Measurements from ENCODE around the gene IRAK3. TPM values are rescaled to one million over a fixed set of nuclear protein-coding genes. Genes with fewer than 3 reads are reported as not detected.
"Not testable (repeated sequence)": the region's sequence is repeated elsewhere in the genome, so short reads cannot be mapped to it uniquely, and the experiment has no call there.

The IRAK3 gene
- total RNA-seq, 1 donor from 2014 or later = 13.4 TPM

DNA sequence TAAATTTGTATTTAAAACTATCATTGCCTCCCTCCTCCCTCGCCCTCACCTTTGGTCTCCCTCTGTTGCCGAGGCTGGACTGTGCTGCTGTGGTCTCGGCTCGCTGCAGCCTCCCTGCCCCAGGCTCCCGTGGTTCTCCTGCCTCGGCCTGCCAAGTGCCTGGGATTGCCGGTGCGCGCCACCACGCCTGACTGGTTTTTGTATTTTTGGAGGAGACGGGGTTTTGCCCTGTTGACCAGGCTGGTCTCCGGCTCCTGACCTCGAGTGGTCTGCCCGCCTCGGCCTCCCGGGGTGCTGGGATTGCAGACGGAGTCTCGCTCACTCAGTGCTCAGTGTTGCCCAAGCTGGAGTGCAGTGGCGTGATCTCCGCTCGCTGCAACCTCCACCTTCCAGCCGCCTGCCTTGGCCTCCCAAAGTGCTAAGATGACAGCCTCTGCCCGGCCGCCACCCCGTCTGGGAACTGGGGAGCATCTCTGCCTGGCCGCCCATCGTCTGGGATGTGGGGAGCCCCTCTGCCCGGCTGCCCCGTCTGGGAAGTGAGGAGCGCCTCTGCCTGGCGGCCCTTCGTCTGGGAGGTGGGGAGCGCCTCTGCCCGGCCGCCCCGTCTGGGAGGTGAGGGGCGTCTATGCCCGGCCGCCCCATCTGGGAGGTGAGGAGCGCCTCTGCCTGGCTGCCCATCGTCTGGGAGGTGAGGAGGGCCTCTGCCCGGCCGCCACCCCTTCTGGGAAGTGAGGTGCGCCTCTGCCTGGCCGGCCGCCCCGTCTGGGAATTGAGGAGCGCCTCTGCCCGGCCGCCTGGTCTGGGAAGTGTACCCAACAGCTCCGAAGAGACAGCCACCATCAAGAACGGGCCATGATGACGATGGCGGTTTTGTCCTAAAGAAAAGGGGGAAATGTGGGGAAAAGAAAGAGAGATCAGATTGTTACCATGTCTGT is 14.4 kb upstream of the IRAK3 start:
- DNase-seq = not testable (repeated sequence)

GRCh38 chr12:66176105-66176900 is 12.7 kb upstream of the IRAK3 start:
- DNase-seq = peak; percentile 48

DNA sequence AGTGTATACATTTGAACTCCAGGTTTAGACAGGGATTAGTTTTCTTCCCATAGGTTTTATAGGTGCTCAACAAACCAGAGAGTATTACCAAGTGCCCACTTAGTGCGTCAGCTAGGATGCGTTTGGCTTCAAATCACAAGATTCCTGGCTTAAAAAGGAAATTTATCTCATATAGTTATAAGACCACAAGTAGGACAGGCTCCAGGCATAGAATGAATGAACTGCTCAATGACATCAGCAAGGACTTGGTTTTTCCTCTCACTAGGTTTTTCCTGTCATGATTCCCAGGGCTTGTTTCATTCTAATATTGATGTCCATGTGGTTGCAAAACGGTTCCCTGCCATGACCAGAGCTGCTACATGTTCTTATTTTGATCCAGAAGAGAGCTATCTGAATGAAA is 6.1 kb upstream of the IRAK3 start:
- DNase-seq = no peak

- DNase-seq = not testable (repeated sequence)
These were observed 4.2 kb upstream of the IRAK3 start for GRCh38 chr12:66184822-66185221.

DNA sequence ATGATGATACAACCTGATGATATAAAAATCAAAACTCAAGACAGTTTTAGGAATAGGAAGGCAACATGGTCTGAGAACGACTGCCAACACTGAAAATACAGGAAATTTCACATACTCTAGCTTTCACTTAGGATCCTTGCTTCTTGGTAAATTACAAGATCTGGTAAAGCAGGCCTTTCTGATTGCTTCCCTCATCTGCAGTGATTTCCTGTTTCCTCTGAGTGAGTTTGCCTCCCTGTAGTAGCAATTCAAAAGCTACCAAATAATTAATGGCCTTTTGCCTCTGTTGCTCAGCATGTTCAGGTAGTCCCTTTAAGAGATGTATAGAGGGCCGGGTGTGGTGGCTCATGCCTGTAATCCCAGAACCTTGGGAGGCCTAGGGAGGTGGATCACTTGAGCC is 2.0 kb upstream of the IRAK3 start:
- no peak for DNase-seq

GRCh38 chr12:66187821-66188220 is 1.2 kb upstream of the IRAK3 start:
- no peak for DNase-seq

DNA sequence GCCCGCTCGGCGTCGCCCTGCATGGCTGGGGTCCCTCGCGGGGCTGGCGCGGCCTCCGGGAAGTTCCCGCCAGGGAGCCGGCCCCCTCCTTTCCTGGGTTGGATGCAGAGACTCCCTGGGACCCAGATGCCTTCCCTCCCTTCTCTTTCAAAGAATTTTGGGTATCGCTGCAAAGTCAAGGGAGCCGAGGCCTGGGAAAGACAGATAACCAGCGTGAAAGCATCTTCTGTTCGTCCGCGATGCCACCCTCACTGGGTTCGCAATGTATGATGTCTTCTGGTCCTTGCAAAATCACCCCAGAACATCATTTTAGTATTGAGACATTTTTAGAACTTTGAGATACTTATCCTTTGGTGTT is 451 bp downstream of the IRAK3 start:
- DNase-seq = no peak

- peak; percentile 7 for DNase-seq
These were observed 875 bp downstream of the IRAK3 start for GRCh38 chr12:66189889-66190288.

DNA sequence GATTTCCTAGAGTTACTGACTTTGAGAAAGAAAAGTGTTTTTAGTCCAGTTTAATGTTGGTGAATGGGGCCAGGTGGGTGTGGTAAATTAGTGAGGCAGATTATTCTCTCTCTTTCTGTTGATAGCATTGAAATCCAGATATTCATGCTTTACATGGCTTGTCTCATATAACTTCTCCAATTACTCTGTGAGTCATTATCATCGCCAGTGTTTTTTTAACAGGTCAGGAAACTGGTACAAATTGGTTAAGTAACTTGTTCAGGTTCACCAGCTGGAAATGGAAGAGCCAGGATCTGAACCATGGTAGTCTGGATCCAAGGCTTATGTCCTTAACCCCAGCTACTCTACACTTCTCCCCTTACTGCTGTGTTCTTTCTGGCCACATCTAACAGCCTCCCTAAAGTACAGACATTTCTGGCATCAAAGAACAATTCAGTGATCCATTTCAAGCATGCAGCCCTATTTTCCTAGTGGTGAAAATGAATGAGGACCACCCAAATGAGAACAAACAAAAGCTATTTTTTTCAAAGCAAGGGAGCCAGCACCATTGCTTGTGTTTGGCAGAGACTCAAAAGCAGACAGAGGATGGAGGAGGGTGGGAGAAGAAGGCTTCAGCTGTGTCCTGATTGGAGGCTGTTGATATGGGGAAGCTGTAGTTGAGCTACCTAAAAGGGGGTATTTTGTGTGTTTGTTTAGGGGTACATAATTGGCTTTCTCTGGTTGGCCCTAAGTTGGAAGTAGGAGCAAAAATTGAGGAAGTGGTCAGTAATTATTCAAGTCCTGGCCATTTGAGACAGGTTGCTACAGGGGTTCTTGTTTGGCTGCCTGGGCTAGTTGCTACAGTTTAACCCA is 1.7 kb downstream of the IRAK3 start:
- no peak for DNase-seq

DNA sequence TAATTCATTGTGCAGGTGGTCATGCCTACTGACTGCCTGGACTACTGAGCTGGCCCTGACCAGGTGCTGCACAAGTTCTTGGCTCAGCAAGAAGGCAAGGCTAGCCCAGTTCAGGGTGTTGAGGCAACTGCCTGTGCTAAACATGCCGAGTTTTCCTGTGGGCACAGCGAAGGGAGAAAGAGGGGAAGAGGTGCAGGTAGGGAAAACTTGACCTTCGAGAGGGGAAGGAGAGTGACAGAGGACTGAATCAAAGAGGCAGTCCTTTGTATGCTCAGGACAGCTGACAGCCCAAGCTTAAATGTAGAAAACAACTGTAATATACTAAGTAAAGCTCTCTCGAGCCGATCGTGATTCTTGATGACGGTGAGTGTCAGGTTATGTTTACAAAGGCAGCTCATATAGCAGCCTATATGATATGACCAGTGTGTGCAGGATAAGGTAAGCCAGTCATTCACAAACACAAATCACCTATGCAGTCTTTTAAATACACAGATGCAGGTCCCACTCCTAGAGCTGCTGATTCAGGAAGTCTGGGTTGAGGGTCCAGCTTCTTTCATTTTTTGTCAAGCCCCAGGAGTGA is 2.6 kb downstream of the IRAK3 start:
- DNase-seq = no peak

- DNase-seq = no peak
These were observed 5.1 kb downstream of the IRAK3 start for GRCh38 chr12:66194122-66194521.

DNA sequence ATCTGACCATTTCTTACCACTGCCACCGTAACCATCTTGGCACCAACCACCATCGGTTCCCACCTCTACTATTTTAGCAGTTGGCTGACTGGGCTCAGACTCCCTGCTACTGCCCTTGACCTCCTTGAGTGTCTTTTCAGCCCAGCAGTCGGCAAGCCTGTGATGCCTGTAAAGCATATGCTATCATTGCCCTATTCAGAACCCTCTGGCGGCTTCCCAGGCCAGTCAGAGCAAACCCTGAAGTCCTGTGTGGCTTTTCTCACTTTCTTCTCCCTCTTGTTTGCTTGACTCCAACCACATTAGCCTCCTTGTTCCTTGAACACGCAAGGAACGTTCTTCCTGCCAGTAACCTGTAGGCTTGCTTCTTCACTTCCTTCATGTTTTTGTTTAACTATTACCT is 6.2 kb downstream of the IRAK3 start:
- no peak for DNase-seq

DNA sequence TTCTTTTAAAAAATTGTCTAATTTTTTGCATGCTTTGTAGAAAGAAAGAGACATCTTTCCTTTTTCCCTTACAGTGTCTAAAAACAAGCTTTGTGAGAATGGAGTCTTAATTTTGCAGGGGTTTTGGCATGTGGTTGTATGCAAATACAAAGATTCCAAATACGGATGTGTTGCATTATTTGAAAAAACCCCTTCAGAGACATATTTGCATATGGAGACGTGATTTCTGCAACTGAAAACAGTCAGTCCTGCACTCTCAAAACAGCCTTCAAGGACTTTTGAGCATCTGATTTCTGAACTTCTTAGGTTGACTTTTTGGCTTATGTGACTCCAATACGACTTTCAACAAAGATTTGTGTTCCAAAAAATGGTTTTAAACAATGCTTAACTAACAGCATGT is 7.8 kb downstream of the IRAK3 start:
- DNase-seq = no peak

DNA sequence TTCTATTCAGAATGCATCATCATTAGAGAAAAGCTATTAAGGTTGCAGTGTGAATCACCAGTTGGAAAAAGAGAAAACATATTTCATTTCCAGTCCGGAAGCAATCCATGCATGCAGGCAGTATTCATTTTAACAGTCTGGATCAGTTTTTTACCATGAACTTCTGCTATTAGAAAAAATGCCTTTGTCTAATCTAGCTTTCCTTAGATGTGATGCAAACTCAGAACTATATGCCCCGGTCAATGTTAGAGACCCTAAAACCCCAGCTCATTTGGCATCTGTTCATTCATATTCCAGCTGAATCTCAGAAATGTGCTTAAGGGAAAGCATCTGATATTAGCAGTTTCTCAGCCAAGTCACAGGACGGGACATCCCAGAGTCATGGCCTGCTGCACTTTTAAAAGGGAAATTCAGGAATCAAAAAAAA is 8.5 kb downstream of the IRAK3 start:
- DNase-seq = no peak

DNA sequence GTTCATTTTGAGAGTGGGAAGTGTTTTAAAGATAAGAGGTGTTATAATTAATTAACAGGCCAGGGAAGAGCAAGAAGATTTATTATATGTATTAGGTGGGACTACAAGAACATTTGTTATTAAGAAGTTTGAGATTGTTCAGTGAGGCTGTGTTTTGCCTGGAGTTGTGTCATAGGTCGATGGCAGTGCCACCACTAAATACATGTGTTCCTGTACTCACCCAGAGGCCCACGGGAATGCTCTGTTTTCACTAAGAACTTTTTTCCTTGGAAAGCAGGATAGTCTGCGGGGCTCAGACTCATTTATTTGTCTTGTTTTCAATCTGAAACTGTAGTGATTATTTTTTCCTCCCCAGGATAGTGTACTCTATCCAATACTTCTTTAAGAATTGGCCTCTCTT is 10.1 kb downstream of the IRAK3 start:
- no peak for DNase-seq

GRCh38 chr12:66199831-66200509 is 11.0 kb downstream of the IRAK3 start:
- DNase-seq = no peak

DNA sequence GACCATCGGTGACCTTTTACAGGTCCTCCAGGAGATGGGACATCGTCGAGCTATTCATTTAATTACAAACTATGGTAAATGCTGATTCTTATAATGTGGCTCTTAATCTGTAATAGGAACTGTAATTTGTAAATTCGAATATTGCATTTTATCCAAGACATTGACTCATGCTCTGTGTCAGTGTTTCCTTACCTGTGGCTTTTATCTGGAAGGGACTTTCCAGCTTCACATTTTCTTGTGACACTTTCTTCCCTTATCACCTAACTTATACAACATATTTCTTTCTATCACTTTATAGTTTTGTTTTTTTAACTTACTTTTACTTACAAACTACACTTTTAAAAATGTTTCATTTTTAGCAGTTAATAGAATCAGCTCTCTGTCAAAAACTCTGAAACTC is 14.8 kb downstream of the IRAK3 start:
- DNase-seq = no peak

DNA sequence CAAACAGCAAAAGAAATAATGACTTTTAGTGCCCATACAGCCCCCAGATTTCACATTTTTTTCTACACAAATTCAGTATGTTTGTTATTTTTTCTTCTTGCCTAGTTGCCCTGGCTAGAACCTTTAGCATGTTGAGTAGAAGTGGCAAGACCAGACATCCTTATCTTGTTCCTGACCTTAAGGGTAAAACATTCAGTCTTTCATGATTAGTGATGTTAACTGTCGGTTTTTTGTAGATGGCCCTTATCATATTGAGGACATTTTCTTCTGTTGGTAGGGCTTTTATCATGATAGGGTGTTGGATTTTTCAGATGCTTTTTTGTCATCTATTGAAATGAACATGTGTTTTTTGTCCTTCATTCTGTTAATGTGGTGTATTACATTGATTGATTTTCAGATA is 17.1 kb downstream of the IRAK3 start:
- DNase-seq = no peak

DNA sequence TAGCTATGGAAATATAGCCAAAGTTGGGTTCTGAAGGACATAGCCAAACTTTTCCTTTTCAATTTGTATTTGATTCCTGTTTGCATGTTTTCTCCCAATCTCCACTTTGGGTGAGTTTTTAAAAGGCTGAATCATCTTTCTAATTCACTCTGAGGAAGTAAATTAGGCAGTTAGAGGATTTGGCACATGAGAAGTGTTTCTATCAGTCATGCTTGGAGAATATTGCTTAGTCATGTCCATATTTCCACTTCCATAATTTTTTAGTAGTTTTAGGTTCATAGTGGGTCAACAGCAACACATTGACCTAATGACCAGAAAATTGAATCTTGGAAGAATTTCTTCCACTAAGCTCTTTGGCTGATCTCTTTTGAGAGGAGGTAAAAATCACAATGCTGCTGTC is 21.8 kb downstream of the IRAK3 start:
- DNase-seq = no peak

- not testable (repeated sequence) for DNase-seq
These were observed 22.6 kb downstream of the IRAK3 start for GRCh38 chr12:66211573-66211972.

DNA sequence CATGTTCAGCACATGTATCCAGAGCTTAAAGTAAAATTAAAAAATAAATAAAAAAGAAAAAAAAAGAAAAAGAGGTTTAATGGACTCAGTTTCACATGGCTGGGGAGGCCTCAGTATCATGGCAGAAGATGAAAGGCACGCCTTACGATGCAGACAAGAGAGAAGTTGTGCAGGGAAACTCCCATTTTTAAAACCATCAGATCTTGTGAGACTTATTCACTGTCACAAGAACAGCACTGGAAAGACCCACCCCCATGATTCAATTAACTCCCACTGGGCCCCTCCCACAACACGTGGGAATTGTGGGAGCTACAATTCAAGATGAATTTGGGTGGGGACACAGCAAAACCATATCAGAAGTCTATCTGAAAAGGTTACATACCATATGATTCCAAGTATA is 24.0 kb downstream of the IRAK3 start:
- not testable (repeated sequence) for DNase-seq

Data from tongue (tissue), 2 donors.